ENCODE measurements around the gene THTPA. TPM values are rescaled to one million over a fixed set of nuclear protein-coding genes. Genes with fewer than 3 reads are reported as not detected.

Gene THTPA
- total and polyA plus RNA-seq, 2 of the 4 experiments (the other 2 are of a cell fraction), result 5.0 to 9.2 TPM

DNA sequence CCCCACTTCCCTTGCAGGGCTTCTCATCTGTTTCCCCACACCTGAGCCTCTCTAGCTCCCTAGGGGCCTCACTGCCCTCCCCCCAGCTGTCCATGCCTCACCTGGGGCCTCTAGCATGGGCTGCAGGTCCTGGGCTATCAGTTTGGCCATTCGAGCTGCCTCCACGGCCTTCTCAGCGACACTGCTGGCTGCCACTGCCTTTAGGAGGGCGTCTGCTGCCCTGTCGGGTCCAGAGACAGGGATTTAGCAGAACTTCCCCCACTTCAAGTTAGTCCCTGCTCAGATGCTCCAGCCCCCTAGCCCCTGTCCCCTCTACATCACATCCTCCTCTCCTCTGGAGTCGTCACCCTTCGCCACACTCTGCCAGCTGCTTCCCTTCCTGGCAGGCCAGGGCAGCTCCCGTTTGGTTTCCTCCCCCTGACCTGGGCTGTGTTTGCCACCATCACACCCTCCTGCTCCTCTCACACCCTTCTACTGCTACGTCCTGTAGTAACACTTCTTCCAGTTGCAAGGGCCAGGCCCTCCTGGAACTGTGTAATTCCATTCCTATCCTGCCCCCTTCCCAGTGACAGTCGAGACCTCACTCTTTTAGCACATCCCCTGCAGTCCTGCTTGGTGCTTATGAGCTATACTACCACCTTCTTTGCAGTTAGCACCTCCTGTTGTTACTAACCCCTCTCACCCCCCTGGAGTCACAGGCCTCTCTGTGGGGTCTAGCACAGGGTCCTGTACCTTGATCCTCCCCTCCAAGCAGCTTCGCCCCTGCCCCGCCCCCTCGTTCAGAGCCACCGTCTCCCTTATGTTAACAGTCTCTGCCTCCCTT lies 15.8 kb downstream of the THTPA start:
- Histone ChIP-seq H3K27ac (ENCODE audit: insufficient read depth, low read length) (no peak overlapping the region), H2BK20ac (ENCODE audit: low read depth, low read length) (no peak overlapping the region), H2BK5ac (ENCODE audit: low read depth, low read length, poor library complexity, severe bottlenecking) (no peak overlapping the region), H3K56ac (ENCODE audit: extremely low read depth, insufficient read depth, low read length) (no peak overlapping the region), H2BK120ac (ENCODE audit: low read depth, low read length) (no peak overlapping the region), H3K9me3 (ENCODE audit: control insufficient read depth, insufficient read depth, low read length) (no peaks in the 10 kb centered on the region; the same call in 1 of the 2 replicates), H3K14ac (replicated peaks; ENCODE audit: low read depth, low read length) (no peak overlapping the region), H3K9me1 (ENCODE audit: insufficient read depth, low read length) (peaks cover 5% of the 10 kb centered on the region; the same call in 1 of the 2 replicates), H3K27me3 (ENCODE audit: control insufficient read depth, insufficient read depth, low read length) (peaks cover 58% of the 10 kb centered on the region), H4K91ac (ENCODE audit: insufficient read depth, low read depth, low read length) (no peak overlapping the region), H2BK15ac (ENCODE audit: low read depth, low read length) (no peak overlapping the region), H4K8ac (ENCODE audit: low read depth in 2 of 2, low read length in 2 of 2) (no peak overlapping the region), H3K18ac (ENCODE audit: low read depth, low read length) (no peak overlapping the region), H3K36me3 (ENCODE audit: control insufficient read depth, insufficient read depth, low read length) (no peaks in the 10 kb centered on the region), H3K23ac (ENCODE audit: low read depth, low read length) (no peak overlapping the region), H3K4me1 (ENCODE audit: control insufficient read depth, insufficient read depth, low read length) (peaks cover 2% of the 10 kb centered on the region; the same call in 1 of the 2 replicates), H3K4ac (ENCODE audit: low read depth, low read length) (no peak overlapping the region), H2AK9ac (replicated peaks; ENCODE audit: low read depth, low read length, poor library complexity) (no peak overlapping the region), H4K5ac (ENCODE audit: low read depth, low read length) (no peak overlapping the region), H3K79me1 (ENCODE audit: low read depth in 1 of 2, low read length in 2 of 2) (no peaks in the 10 kb centered on the region; a peak in 1 of 4 replicates), H3K9ac (ENCODE audit: low read depth, low read length) (no peak overlapping the region), H3K4me2 (ENCODE audit: low read depth, low read length) (no peak overlapping the region), H3K4me3 (ENCODE audit: insufficient read depth, low read depth, low read length) (no peak overlapping the region), H2AFZ (replicated peaks; ENCODE audit: low read length, poor library complexity) (no peak overlapping the region), H4K20me1 (ENCODE audit: insufficient read depth, low read length) (no peaks in the 10 kb centered on the region; the same call in 1 of the 2 replicates), H2AK5ac (ENCODE audit: low read depth, low read length) (no peak overlapping the region)
- TF ChIP-seq, protein P1, sequence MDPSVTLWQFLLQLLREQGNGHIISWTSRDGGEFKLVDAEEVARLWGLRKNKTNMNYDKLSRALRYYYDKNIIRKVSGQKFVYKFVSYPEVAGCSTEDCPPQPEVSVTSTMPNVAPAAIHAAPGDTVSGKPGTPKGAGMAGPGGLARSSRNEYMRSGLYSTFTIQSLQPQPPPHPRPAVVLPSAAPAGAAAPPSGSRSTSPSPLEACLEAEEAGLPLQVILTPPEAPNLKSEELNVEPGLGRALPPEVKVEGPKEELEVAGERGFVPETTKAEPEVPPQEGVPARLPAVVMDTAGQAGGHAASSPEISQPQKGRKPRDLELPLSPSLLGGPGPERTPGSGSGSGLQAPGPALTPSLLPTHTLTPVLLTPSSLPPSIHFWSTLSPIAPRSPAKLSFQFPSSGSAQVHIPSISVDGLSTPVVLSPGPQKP (IDR thresholded peaks at IDR 0.05; ENCODE audit: borderline replicate concordance, low read depth, low read length), result no peak
- TF ChIP-seq CHD1 (IDR thresholded peaks at IDR 0.05; ENCODE audit: low read depth, low read length) (no peak), RCOR1 (IDR thresholded peaks at IDR 0.05; ENCODE audit: insufficient replicate concordance, low read length) (no peak), NFE2L2 (IDR thresholded peaks at IDR 0.05; ENCODE audit: low read depth, low read length) (no peak)
- in situ Hi-C loops (cut with MboI; ENCODE audit: low sequenced_read_pairs), result no loop called here
- ATAC-seq (ENCODE audit: low read depth), result no peak
- no peak for DNase-seq
- intact Hi-C loops (cut with micrococcal nuclease), result no loop called here
- CTCF ChIA-PET, result no interaction called here
- POLR2A ChIA-PET (ENCODE audit: unreplicated experiment), result no interaction called here
- BruUV-seq (replicated peaks), result no TSS peak
- dilution Hi-C loops (cut with HindIII; ENCODE audit: low sequenced_read_pairs, unreplicated experiment), result no loop called here
- 48% methylated on average over 7 of the region's 14 CpGs; no CpG with 5 or more reads in 1 of the 2 experiments for WGBS, 2 experiments (ENCODE audit: extremely low coverage in 2 of 2, insufficient read length in 1 of 2)

Data from IMR-90 (cell line).